Measurements from ENCODE around the gene PLIN5.

- no peak for TF ChIP-seq ZBTB33 (IDR thresholded peaks at IDR 0.05; ENCODE audit: extremely low read depth, insufficient replicate concordance, low read length)
- TF ChIP-seq CTCF (IDR thresholded peaks at IDR 0.05 in 2 of 3, conservative IDR thresholded peaks at IDR 0.05 in 1 of 3; ENCODE audit: borderline replicate concordance in 1 of 3, insufficient read depth in 1 of 3, low read depth in 2 of 3, low read length in 2 of 3), result no peak
- no peak for TF ChIP-seq POLR2A (IDR thresholded peaks at IDR 0.05; ENCODE audit: borderline replicate concordance, extremely low read depth, insufficient read depth, insufficient read length)
- no peak for TF ChIP-seq ZNF274 (IDR thresholded peaks at IDR 0.05; ENCODE audit: low read depth, low read length)
These were observed 61.1 kb downstream of the PLIN5 start for GRCh38 chr19:4473763-4474513.

Measured in HCT116 (cell line).